SK-N-MC (cell line): ENCODE results near the gene LUZP2.

Experiments used
- DNase-seq: peaks from one replicate; pipeline ENCODE4 v3.0.0-alpha.2; 2011; ENCODE audit warnings: low read depth, low spot score
- H3K27ac ChIP-seq: fragments of 200-600 bp; sonication (generic); 2 replicates; pipeline ENCODE4 v1.5.1; 2016; ENCODE audit warnings: mixed run types
- H3K36me3 ChIP-seq: fragments of 200-600 bp; sonication (generic); 2 replicates; pipeline ENCODE4 v1.6.1; 2017; ENCODE audit warnings: antibody characterized with exemption, low read length, mixed read lengths; ENCODE audit not compliant: insufficient read depth
- H3K4me3 ChIP-seq: fragments of 200-600 bp; sonication (generic); 2 replicates; pipeline ENCODE4 v1.5.1; 2016
- H3K9ac ChIP-seq: fragments of 200-600 bp; sonication (generic); 2 replicates; pipeline ENCODE4 v1.8.0; 2017; ENCODE audit warnings: mixed run types, mixed read lengths; ENCODE audit not compliant: insufficient read length
- H3K9me3 ChIP-seq: fragments of 200-600 bp; sonication (generic); 2 replicates; pipeline ENCODE4 v1.6.1; 2017; ENCODE audit warnings: low read depth, mild to moderate bottlenecking, antibody characterized with exemption, low read length, moderate library complexity, mixed read lengths
- EZH2 ChIP-seq: fragments of 200-600 bp; sonication (generic); IDR thresholded peaks from one replicate; pipeline ENCODE4 v1.6.1; 2017; ENCODE audit warnings: antibody characterized with exemption
- FOXP2 ChIP-seq: optimal IDR thresholded peaks from 2 replicates; pipeline ENCODE3; 2011; ENCODE audit warnings: mild to moderate bottlenecking, moderate library complexity; ENCODE audit not compliant: insufficient read depth; ENCODE audit errors: extremely low read length, control extremely low read depth
- POLR2AphosphoS5 ChIP-seq: IDR thresholded peaks from 2 replicates; pipeline ENCODE4 v1.6.1; 2012; ENCODE audit warnings: mild to moderate bottlenecking, low read depth, low read length, borderline replicate concordance

Gene LUZP2

DNA sequence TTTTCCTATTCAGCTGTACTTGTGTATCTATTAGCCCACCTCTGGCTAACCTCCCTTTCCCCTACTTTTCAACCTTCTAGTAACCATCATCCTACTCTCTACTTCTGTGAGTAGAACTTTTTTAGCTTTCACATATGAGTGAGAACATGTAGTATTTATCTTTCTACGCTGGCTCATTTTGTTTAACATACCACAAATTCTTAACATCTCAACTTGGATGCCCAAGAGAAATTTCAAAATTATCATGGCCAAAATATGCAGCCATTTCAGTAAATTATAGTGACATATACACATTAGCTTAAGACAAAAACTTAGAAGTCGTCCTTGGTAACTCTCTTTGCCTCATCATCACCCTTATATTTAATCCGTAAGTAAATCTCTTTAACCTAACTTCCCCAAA, 34.7 kb downstream of the LUZP2 start:
- no peak for TF ChIP-seq EZH2
- TF ChIP-seq FOXP2, result no peak
- TF ChIP-seq POLR2AphosphoS5, result no peak
- Histone ChIP-seq H3K36me3 (no peaks in the 10 kb centered on the region), H3K9ac (no peak overlapping the region), H3K9me3 (no peaks in the 10 kb centered on the region), H3K27ac (no peak overlapping the region), H3K4me3 (no peak overlapping the region)
- no peak for DNase-seq

DNA sequence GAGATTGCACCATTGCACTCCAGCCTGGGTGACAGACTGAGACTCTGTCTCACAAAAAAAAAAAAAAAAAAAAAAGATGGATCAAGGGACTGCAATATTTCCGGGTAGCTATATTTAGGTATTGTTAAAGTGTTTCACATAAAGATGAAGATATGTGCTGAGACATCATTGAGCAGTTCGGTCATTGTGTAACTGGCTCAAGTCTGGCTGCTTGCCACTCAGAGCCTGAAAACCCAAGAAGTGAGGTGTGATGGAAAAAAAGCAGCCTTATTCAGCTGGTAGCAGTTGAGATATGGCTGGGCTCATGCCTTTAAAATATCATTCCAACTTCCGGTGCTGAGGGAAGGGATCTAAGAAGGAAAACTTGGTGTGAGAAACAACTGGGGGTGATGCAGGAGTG, 46.9 kb downstream of the LUZP2 start:
- H3K36me3 ChIP-seq, result no peaks in the 10 kb centered on the region
- no peak for TF ChIP-seq POLR2AphosphoS5
- no peak for TF ChIP-seq FOXP2
- no peak for TF ChIP-seq EZH2
- no peak overlapping the region for H3K9ac ChIP-seq
- H3K27ac ChIP-seq, result no peak overlapping the region
- H3K9me3 ChIP-seq, result no peaks in the 10 kb centered on the region
- H3K4me3 ChIP-seq, result no peak overlapping the region
- no peak for DNase-seq

DNA sequence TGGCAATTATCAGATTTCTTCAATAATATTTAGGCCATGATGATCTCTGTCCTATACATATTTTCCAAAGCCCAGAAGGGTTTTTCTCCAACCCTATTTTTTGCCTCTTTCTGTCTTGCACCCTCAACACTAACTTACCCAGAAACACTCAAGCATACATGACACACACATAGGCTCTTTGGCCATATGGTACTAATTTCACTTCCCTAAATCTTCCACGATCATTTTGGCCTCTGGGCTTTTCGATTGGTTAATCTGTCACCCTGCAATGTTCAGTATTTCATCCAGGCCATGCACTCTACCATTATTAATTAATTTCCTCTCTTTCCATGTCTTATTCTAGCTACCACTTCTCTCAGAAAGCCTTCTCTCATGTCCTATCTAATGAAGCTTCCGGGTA, 59.8 kb downstream of the LUZP2 start:
- H3K9ac ChIP-seq, result no peak overlapping the region
- H3K27ac ChIP-seq, result no peak overlapping the region
- H3K36me3 ChIP-seq, result no peaks in the 10 kb centered on the region
- no peak overlapping the region for H3K4me3 ChIP-seq
- TF ChIP-seq POLR2AphosphoS5 (no peak), EZH2 (no peak), FOXP2 (no peak)
- H3K9me3 ChIP-seq, result no peaks in the 10 kb centered on the region
- DNase-seq, result no peak

DNA sequence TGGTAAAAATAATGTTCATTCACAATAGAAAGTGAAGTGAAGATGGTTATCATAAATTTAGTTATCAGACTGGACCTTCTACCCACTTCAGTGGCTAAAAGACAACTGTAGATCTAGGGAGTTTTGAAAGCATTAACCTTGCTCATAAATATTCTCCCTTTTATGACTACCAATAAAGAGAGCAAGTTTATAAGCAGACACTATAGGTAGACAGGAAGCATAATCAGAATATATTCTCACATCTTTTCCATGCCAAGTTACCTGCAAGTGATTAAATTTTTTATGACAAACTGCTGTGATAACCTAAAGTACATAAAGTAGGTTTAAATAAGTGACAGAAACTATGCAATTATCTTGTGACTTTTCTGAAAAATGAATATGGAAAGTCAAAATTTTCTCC, 62.5 kb downstream of the LUZP2 start:
- Histone ChIP-seq H3K36me3 (no peaks in the 10 kb centered on the region), H3K9ac (no peak overlapping the region), H3K27ac (no peak overlapping the region), H3K9me3 (no peaks in the 10 kb centered on the region), H3K4me3 (no peak overlapping the region)
- TF ChIP-seq FOXP2 (no peak), EZH2 (no peak), POLR2AphosphoS5 (no peak)
- DNase-seq, result no peak

DNA sequence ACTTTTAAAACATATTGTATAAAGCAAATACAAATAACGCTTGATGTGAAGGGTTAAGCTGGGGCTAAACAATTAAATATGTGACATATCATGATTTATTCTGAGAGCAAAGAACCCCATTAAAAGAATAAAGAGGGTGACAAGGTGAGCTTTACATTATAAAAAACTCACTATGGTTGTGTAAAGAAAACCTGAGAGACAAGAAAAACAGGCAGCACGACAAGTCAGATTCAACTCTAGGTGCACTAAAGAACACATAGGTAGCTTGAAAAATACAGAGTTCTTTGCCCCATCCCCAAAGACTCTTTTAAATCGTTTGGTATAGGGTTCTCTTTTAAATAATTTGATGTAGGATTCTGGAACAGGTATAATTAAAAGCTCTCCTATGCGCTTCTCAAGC, 63.5 kb downstream of the LUZP2 start:
- H3K4me3 ChIP-seq, result no peak overlapping the region
- no peaks in the 10 kb centered on the region for H3K36me3 ChIP-seq
- no peak overlapping the region for H3K27ac ChIP-seq
- DNase-seq, result no peak
- H3K9me3 ChIP-seq, result no peaks in the 10 kb centered on the region
- TF ChIP-seq FOXP2 (no peak), EZH2 (no peak), POLR2AphosphoS5 (no peak)
- H3K9ac ChIP-seq, result no peak overlapping the region

DNA sequence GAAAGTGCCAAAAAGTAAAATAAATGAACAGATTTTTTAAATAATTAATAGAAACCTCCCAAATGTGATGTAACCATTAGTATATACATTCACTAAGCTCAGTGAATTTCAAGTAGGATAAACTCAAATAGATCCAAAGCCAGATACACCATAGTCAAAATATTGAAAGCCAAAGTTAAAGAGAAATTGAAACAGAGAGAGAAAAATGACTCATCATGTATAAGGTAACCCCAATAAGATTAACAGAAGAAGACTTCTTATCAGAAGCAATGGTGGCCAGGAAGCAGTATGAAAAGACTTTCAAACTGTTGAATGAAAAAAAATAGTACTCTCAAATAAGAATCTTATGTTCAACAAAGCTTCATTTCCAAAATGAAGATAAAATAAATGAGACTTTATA, 70.5 kb downstream of the LUZP2 start:
- no peak for TF ChIP-seq POLR2AphosphoS5
- TF ChIP-seq FOXP2, result no peak
- TF ChIP-seq EZH2, result no peak
- Histone ChIP-seq H3K9ac (no peak overlapping the region), H3K27ac (no peak overlapping the region), H3K9me3 (no peaks in the 10 kb centered on the region), H3K4me3 (no peak overlapping the region), H3K36me3 (no peaks in the 10 kb centered on the region)
- DNase-seq, result no peak

DNA sequence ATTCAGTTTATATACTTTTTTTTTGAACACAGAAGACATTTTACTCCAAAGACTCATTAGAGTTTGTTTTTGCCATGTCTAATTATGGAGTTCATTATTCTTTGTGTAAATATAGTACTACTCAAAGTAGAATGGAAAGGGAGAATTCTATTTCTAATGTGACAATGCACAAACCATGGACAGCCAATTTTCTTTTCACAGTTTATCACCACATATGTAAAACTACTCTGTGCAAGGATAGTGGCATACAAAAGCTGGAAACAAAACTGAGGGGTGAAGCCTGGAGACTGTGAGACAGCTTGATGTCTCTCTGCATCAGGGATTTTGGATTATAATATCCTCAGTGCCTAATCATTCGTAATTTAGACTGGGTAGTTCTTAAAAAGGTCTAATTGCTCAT, 75.5 kb downstream of the LUZP2 start:
- no peak overlapping the region for H3K27ac ChIP-seq
- DNase-seq, result no peak
- no peak overlapping the region for H3K4me3 ChIP-seq
- TF ChIP-seq POLR2AphosphoS5 (no peak), EZH2 (no peak), FOXP2 (no peak)
- no peak overlapping the region for H3K9ac ChIP-seq
- no peaks in the 10 kb centered on the region for H3K9me3 ChIP-seq
- H3K36me3 ChIP-seq, result no peaks in the 10 kb centered on the region

DNA sequence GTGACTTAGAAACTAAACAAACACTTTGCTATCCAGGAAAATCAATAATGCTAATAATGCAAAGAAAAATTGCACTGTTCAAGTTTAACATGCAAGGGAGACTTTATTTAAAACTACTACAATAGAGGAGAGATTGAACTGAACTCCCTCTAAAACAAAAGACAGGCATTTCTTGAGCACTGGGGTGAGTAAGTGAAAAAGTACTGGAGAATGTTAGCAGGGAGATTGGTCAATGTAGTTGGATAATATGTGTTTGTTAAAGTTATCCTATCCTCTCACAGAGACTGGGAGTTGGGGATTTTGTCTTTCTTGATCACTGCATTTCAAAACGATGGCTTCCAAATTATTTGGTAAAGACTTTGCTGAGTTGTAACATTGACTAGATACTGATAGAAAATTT, 77.6 kb downstream of the LUZP2 start:
- H3K9ac ChIP-seq, result no peak overlapping the region
- no peak overlapping the region for H3K4me3 ChIP-seq
- no peaks in the 10 kb centered on the region for H3K9me3 ChIP-seq
- no peak for DNase-seq
- no peaks in the 10 kb centered on the region for H3K36me3 ChIP-seq
- H3K27ac ChIP-seq, result no peak overlapping the region
- TF ChIP-seq EZH2, result no peak
- no peak for TF ChIP-seq POLR2AphosphoS5
- no peak for TF ChIP-seq FOXP2

DNA sequence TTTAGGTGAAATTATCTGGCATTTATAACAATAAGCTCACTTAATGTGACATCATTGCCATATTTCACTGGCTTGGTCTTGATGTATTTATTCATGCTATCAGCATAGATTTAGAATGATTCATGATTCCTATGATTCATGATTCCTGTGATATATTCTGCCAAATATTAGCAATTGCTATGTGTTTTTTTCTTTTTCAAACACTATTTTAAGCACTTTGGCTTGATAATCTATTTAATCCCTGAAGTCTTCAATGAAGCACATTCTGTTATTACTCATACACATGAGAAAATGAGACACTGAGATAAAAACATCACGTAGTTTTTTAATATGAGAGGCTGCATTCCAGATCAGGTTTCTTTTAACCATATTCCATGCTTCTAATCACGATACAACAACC, 78.5 kb downstream of the LUZP2 start:
- no peak overlapping the region for H3K27ac ChIP-seq
- TF ChIP-seq FOXP2, result no peak
- TF ChIP-seq POLR2AphosphoS5, result no peak
- TF ChIP-seq EZH2, result no peak
- H3K9me3 ChIP-seq, result no peaks in the 10 kb centered on the region
- DNase-seq, result no peak
- H3K9ac ChIP-seq, result no peak overlapping the region
- no peaks in the 10 kb centered on the region for H3K36me3 ChIP-seq
- no peak overlapping the region for H3K4me3 ChIP-seq

DNA sequence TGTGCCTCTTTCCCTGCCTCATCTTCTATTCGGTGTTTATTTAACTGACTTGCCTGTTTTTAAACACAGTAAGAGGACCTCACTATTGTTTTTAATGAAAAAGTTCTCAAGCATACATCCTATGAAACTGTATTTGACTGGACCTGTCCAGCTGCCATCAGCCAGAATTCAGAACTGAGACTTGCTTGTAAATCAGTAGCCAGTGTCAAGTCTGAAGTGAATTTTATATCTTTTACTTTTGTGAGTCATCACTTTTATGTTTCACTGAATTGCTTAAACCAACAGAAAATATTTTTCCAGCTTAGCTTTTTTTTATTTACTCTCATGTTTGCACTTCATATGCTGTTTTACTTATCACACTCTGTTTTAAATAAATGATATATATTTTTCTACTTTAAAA, 88.3 kb downstream of the LUZP2 start:
- Histone ChIP-seq H3K9me3 (no peaks in the 10 kb centered on the region), H3K36me3 (no peaks in the 10 kb centered on the region), H3K27ac (no peak overlapping the region), H3K9ac (no peak overlapping the region), H3K4me3 (no peak overlapping the region)
- DNase-seq, result no peak
- TF ChIP-seq EZH2, result no peak
- no peak for TF ChIP-seq POLR2AphosphoS5
- TF ChIP-seq FOXP2, result no peak
